ENCODE results near the gene TMEM163.
A peak's percentile ranks its signal among the peaks of the same experiment; 100 is the strongest.

Gene TMEM163

GRCh38 chr2:134722728-134723127, 3.9 kb upstream of the TMEM163 start:
- no peak for DNase-seq

DNA sequence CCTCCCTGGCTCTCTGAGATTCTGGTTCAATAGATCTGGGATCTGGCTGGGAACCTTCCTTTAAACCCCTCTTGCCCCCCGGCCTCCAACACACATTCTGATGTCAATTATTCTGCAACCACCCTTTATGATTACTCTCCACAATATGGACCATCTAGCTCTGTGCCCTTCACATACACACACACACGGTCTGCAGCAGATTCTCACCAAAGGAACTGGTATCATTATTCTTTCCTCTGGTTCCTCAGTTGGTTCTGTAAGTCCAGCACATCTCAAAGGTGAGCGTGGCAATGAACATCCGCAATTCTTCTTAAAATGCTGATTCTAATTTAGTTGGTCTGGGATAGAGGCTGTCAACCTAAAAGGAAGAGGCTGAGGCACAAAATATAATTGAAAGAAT, 2.8 kb upstream of the TMEM163 start:
- DNase-seq, result no peak

DNA sequence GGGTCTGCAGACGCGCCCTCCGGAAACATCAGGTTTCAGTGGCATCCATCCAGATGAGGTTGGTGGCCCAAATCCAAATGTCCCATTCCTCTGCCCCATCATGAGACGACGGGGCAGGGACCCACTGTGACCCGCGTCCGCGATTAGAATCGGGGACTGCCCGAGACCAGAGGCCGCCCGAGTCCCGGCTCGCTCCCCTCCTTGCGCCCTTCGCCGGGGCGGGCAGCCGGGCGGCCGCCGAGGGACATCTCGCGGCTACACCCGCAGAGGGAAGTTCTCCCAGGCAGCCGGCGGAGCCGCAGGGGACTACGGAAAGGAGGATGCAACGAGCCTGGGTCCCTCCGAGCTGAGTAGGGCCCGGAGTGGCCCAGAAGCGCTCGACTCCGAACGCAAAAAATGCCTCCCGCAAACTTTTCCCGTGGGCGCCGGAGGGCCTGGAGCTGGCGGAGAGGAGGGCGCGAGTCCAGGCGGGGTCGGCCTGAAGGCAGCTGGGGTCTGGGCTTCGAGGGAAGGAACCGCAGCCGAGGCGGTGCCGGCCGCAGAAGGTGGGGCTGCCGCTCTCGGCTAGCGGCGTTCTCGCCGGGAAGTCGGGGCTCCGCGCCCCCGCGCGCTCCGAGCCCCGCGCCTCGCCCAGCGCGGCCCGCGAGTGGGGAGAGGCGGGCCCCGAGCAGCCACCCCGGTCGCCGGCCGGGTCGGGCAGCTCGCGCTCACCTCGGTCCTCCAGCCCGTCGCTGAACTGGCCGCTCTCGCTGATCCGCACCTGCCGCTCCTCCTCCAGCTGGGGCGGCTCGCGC, 580 bp downstream of the TMEM163 start:
- peak; percentile 6 for DNase-seq

DNA sequence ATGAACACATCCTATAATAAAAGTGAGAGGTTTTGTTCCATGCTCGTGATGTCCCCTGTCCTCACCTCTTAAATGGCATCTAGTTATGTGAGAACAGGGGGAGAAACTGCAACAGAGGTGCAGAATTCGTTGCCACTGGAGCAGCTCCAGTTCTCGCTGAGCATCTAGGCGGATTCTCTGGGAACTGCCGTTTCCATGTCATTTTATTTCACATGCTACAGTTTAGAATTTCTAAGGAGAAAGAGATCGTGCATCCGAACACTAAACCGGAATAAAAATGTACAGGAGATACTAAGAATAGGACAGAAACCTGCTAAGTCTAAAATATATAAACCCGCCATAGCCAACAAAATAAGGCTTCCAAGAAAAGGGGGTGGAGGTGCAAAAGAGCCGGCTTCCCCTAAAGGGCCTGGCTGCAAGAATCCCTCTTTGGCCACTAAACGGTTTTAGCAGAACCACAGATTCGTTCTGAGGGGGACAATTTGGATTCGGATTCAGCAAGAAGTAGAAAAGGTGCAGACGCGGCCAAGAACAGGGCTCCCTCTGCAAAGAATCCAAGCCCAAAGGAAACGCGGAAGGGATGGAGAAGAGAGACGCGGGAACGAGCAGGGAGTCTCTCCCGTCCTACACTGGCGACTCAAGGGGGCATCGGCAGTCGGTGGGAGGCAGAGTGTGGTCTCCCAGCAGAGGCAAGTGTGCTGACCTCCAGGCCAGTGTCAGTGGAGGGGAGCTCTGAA, 1.3 kb downstream of the TMEM163 start:
- no peak for DNase-seq

- DNase-seq, result no peak
Measured at GRCh38 chr2:134716721-134717243, 2.0 kb downstream of the TMEM163 start.

GRCh38 chr2:134715932-134716643, 2.7 kb downstream of the TMEM163 start:
- DNase-seq, result no peak

DNA sequence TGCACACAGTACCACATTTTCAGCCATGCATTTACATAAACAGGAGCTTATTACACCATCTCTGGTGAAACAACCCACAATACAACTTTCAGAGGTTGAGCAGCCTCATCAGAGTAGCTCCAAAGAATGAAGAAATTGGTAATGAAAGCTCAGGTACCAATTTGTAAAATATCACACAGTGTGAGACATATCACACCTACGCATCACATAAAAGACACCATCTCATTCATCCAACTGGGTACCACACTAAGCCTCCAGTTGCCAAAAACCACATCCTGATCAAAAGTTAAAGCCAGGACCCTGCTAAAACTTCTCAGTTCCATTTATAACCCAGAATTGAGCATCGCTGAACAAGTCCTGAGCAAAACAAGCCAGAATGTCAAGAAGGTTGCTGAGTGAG, 4.6 kb downstream of the TMEM163 start:
- no peak for DNase-seq

DNA sequence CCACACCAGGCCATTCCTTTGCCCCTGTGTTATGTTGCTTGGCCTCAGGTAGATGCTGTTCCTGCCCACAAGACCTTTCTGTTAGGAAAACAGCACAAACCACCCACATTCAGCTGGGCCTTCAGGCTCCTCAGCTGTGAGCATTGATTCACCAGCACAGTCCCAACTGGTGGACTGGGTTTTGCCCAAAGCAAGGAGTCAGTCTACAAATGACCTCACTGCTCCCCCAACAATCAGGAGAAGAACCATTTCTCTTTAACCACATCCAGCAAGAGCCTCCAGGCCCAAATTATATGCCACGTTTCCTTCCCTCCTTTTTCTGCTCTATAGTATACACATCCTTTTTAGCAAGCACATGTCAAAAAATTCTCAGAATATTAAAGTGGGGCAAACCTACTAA, 5.2 kb downstream of the TMEM163 start:
- DNase-seq, result no peak

- DNase-seq, result no peak
Measured at GRCh38 chr2:134713176-134713575, 5.6 kb downstream of the TMEM163 start.

DNA sequence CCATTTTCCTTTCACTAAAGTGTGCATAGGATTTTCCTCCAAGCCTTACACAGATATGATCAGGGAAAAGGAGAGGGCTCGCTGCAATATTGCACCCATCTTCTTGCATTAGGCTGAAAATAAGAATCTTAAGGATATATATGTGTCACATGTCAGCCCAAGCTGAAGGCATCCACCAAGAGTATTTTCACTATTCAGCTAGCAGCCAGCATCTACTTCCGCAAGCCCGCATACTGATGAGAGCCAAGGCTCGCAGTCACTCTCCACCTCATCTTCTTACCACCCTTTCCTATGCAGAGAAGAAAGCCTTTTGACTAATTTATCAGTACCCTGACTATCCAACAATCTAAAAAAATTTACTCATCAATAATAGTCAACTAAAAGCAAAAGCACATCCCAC, 6.1 kb downstream of the TMEM163 start:
- DNase-seq, result no peak

DNA sequence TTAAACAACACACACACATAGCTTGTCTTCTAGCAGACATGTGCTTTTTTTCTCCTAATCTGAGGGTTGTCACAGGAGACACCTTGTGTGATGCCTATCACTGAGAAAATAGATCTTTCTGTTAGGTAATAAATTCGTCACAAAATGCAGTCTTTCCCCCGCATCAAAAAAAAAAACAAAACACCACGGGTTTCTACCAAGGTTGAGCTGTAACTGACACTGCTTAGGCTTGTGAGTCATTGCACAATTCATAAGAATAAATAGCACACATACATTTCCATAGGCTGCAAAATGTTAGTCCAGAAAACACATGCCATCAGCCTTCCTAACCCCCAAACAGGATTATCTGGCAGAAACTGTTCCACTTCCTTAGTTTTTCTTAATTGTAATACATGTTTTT, 6.5 kb downstream of the TMEM163 start:
- DNase-seq, result no peak

DNA sequence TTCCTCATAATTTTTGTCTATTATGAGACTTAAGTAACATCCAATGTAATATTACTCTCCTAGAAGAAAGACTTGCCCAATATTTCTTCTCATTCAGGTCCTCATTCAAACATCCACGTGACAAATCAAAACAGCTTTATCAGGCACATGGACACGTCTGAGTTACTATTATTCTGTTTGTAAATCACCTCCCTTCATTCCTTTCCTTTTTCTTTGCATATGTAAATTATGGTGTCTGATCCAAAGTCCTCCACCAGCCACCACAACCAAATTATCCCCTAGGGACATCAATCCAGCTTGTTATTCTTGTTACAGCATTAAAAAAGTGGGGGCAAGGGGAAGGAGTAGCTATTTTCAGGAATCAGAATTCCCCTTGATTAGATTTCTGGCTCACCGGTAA, 7.1 kb downstream of the TMEM163 start:
- no peak for DNase-seq

GRCh38 chr2:134707330-134707676, 11.5 kb downstream of the TMEM163 start:
- DNase-seq, result no peak

DNA sequence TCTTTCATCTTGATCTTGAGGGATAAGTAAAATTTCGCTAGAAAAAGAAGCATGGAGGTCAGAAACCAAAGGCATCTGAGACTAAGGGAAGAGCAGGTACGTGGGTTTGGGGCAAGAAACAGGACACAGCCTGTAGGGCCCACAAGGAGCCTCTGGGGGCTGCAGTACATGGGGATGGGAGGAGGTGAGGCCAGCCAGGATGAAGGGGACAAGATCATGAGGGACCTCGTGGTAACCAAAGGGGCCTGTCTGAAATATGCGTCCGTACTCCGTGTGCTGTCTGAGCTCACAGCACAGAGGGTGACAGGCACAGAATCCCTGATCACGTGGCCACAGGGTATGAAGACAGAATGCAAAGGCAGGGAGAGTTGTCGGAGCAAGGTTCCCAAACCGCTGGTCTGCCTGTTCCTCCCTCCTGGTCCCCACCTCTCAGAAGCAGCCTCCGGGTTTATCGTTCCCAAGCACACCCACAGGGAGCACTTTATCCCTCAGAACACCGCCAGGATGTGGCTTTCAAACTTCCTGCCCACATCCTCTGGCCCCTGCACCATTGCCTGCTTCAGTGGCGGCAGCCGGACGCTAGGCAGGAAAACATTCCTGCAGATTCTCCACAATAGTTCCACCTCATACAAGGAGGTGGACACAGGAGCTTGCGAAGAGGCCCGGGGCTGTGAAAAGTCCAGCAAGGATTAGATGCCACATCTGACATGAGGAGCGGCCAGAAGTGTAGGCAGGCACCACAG, 12.0 kb downstream of the TMEM163 start:
- no peak for DNase-seq

- DNase-seq, result no peak
Measured at GRCh38 chr2:134705861-134706586, 12.8 kb downstream of the TMEM163 start.

DNA sequence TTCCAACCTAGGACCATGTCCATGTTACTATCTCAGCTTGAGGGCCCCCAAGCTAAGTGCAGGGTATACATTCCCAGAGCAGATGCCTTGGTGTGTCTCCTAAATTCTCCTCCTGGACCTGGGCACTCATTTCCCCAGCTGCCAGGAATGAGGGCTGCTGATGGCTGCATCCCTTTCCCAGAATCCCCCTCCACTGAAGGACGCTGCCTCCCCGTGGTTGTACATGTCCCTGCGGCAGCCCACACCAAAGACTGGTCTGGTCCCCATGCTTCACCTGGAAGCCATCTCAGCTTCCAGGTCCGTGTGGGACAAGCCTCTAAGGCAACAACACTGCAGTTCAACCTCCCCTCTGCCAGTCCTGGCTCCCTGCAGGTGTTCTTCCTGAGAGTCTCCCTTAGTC, 14.6 kb downstream of the TMEM163 start:
- DNase-seq, result no peak

DNA sequence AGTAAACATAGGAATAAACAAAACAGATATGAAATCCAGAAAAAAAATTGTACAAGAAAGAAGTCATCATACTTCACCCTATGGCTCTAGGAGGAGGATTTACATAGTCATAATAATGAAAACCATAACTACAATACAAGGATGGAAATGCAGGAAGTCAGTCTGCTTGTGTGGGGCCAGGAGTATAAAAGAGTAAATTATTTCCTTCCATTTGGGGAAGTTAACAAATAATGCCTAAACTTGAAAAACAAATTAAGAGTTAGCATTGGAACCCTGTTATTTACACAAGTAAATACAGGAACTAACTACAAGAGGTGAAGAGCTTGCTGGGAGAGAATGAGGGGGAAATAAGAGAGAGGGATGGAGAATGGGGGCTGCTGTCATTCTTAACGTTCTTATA, 15.4 kb downstream of the TMEM163 start:
- DNase-seq, result no peak

DNA sequence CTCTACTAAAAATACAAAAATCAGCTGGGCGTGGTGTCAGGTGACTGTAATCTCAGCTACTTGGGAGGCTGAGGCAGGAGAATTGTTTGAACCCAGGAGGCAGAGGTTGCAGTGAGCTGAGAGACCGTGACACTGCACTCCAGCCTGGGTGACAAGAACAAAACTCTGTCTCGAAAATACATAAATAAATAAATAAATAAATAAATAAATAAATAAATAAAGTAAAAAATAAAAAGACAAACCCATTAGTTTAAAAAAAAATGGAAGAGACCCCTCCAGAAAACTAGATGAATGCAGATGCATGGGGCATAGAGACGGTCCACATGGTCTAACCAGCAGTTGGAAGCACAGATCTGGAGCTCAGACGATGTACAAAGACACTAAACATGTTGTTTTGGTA, 18.1 kb downstream of the TMEM163 start:
- no peak for DNase-seq

GRCh38 chr2:134694411-134694810, 24.4 kb downstream of the TMEM163 start:
- DNase-seq, result no peak

DNA sequence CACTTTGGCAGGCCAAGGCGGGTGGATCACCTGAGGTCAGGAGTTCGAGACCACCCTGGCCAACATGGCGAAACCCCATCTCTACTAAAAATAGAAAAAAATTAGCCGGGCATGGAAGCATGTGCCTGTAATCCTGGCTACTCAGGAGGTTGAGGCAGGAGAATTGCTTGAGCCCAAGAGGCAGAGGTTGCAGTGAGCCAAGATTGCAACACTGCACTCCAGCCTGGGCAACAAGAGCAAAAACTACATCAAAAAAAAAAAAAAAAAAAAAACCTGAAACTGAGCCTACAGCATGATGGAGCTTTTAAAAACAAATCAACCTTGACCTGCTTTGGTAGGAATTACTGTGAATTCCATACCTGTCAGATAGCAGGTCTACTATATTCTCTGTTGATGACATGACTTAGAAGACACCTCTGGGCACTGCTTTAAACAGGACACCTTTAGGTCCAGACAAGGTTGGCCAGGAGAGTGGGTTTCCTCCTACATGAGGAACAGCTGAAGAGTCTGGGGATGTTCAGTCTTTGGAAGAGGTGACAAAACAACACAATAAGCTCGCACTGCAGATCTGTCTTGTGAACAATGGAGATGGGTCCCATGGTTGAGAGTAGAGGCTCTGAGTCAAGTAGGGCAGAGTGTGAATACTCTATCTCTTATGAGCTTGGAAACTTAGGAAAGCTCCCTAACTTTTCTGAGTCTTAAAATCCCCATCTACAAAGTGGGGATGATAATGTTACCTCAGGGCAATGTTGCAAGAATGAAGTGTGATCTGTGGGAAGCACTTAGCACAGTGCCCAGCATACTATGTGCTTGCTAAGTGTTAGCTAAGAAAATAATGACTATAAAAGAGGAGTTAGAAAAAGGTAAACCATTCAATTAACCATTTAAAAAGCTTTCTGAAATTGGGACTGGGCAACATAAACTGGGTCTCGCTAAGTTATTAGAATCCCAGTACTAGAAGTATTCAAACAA, 25.2 kb downstream of the TMEM163 start:
- no peak for DNase-seq

- no peak for DNase-seq
Measured at GRCh38 chr2:134692499-134692898, 26.3 kb downstream of the TMEM163 start.

Measured in central memory CD4-positive, alpha-beta T cell (primary cell).